Esophagus muscularis mucosa (tissue), 4 donors: ENCODE data around the gene CD28.

Experiments used
- EP300 ChIP-seq: sonication (generic); formaldehyde crosslinking; IDR thresholded peaks from one replicate; pipeline ENCODE4 v1.6.1; 2017; ENCODE audit warnings: antibody characterized with exemption
- POLR2A ChIP-seq: fragments of 450-650 bp; IDR thresholded peaks from one replicate; pipeline ENCODE4 v1.6.1; 2017; ENCODE audit warnings: antibody characterized with exemption, moderate library complexity, mild to moderate bottlenecking, low read depth
- POLR2AphosphoS5 ChIP-seq, 2 donors: sonication (generic); formaldehyde crosslinking; IDR thresholded peaks; one replicate each; pipeline ENCODE4 v1.6.1; 2017; ENCODE audit warnings: antibody characterized with exemption in 2 of 2
- TF ChIP-seq, protein P1 (sequence below), 3 experiments: fragments of 200-600 bp in 2 of 3; fragments of 450-650 bp in 1 of 3; sonication (generic) in 2 of 3; IDR thresholded peaks; one replicate each; pipeline ENCODE4 v1.5.1; 2017 to 2019; ENCODE audit warnings: antibody characterized with exemption in 3 of 3, mild to moderate bottlenecking in 2 of 3, moderate library complexity in 1 of 3

DNA sequence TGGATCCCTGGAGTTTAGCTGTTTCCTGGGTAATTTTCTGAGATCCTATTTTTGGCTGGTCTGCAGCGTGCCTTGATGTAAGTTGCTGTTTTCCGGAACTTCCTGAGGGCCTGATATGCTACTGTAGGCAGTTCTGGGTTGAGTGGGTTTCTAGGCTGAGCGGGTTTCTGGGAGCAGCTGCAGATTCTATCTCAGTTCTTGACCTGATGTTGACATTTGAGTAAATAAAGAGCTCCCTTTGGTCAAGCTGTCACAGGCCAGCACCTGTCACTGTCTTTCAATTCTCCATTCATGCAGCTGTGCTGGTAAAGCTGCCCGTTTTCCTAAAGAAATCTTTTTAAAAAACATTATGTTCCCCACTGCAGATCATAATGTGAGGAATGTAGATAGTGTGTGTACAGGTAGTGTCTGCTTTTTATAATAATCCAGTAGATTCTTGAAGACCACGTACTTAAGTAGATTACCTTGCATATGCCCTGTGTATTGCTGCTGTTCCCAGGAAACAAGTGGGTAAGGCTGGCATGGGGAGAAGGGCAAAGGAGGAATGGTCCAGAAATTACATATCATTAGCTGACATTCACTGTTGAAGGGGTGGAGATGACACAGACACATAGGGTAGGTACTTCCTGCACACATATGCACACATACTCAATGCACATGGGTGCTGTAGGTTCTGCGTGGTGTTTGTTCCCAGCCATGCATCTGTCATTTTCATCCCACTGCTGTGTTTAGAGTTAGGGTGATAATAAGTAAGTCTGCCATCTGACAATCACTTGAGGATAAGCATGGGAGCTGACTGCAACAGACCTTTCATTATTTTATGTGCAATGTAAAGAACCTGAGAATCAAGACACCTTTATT lies 25.9 kb downstream of the CD28 start:
- TF ChIP-seq, protein P1, sequence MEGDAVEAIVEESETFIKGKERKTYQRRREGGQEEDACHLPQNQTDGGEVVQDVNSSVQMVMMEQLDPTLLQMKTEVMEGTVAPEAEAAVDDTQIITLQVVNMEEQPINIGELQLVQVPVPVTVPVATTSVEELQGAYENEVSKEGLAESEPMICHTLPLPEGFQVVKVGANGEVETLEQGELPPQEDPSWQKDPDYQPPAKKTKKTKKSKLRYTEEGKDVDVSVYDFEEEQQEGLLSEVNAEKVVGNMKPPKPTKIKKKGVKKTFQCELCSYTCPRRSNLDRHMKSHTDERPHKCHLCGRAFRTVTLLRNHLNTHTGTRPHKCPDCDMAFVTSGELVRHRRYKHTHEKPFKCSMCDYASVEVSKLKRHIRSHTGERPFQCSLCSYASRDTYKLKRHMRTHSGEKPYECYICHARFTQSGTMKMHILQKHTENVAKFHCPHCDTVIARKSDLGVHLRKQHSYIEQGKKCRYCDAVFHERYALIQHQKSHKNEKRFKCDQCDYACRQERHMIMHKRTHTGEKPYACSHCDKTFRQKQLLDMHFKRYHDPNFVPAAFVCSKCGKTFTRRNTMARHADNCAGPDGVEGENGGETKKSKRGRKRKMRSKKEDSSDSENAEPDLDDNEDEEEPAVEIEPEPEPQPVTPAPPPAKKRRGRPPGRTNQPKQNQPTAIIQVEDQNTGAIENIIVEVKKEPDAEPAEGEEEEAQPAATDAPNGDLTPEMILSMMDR (IDR thresholded peaks at IDR 0.05): no peak
- TF ChIP-seq POLR2AphosphoS5 (IDR thresholded peaks at IDR 0.05): no peak
- TF ChIP-seq EP300: no peak
- TF ChIP-seq POLR2A: no peak
